Astrocyte of the spinal cord (primary cell): ENCODE data around the gene MON1B.
A peak's percentile ranks its signal among the peaks of the same experiment; 100 is the strongest.

Experiments used
- DNase-seq: peaks from one replicate; pipeline ENCODE4 v3.0.0; 2011; ENCODE audit warnings: low read depth, low spot score
- H3K4me3 ChIP-seq: 2 replicates; pipeline ENCODE4 v1.5.1; 2011; ENCODE audit warnings: low read depth, mild to moderate bottlenecking, low read length, moderate library complexity
- CTCF ChIP-seq: IDR thresholded peaks from 2 replicates; pipeline ENCODE4 v1.5.1; 2012; ENCODE audit warnings: low read depth, mild to moderate bottlenecking, low read length, inconsistent platforms
- in situ Hi-C: cut with HindIII; loops from 2 replicates; pipeline ENCODE4 v1.10.0; 2017; ENCODE audit warnings: low sequenced_read_pairs

MON1B gene

GRCh38 chr16:77212741-77213541 lies 22.0 kb downstream of the MON1B start:
- TF ChIP-seq CTCF = no peak

GRCh38 chr16:77213542-77214106 lies 22.6 kb downstream of the MON1B start:
- TF ChIP-seq CTCF = no peak
- no peak overlapping the region for H3K4me3 ChIP-seq
- peak; percentile 88 for DNase-seq
- in situ Hi-C loops = no loop called here

More at GRCh38 chr16:77212741-77213541, 22.0 kb downstream of the MON1B start:
- in situ Hi-C loops = no loop called here
- peak overlapping the region; percentile 57 for H3K4me3 ChIP-seq
- peak; percentile 50 for DNase-seq

GRCh38 chr16:77214411-77215138 lies 23.6 kb downstream of the MON1B start:
- no peak for TF ChIP-seq CTCF
- H3K4me3 ChIP-seq = no peak overlapping the region
- in situ Hi-C loops = no loop called here
- DNase-seq = no peak

- no peak for DNase-seq
- no peak for TF ChIP-seq CTCF
- H3K4me3 ChIP-seq = no peak overlapping the region
- in situ Hi-C loops = no loop called here
Observed at GRCh38 chr16:77219437-77219836, 28.4 kb downstream of the MON1B start.

- TF ChIP-seq CTCF = no peak
- in situ Hi-C loops = no loop called here
- no peak overlapping the region for H3K4me3 ChIP-seq
- no peak for DNase-seq
Observed at GRCh38 chr16:77220427-77220826, 29.4 kb downstream of the MON1B start.

GRCh38 chr16:77221482-77221881 lies 30.5 kb downstream of the MON1B start:
- no peak for TF ChIP-seq CTCF
- DNase-seq = no peak
- H3K4me3 ChIP-seq = no peak overlapping the region
- in situ Hi-C loops = no loop called here
